Measurements from ENCODE around the gene TRIP13. TPM values are rescaled to one million over a fixed set of nuclear protein-coding genes. Genes with fewer than 3 reads are reported as not detected.
A peak's percentile ranks its signal among the peaks of the same experiment; 100 is the strongest.

TRIP13 gene
- total and polyA plus RNA-seq, 9 of the 15 experiments (the other 6 are each of a cell fraction or from before 2014, with no cell fraction given) = 24.1 to 116 (median 53.2) TPM

DNA sequence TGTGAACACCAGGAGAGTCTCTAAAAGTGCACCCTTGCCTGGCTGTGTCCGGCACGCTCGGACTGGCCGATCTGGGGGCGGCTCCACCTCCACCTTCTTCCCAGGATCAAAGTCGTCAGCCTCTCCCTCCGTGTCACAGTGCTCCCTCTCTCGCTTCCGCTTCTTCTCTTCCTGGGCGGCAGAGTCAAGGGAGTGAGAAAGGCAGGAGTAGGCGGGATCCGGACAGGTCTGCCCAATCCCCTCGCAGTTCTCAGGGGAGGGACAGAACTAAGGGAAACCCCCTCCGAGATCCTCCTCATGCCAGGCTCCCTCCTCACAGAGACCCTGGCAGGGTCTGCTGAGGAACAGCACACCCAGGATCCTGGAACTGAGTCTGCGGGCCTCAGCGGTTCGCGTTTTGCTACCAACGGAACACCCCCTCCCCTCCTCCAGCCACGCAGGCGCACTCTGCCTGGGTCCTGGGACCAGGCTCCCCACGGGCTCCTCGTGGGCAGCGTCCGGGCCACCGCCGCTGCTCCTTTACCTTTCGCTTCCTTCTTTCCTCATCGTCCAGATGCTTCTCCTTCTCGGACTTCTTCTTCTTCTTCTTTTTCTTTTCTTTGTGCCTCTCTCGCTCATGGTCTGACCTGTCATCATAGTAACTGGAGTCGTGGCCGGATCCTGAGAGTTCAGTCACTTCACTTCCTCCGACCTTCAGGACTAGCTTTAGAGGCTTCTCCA, 1.4 kb upstream of the TRIP13 start (continued):
- TF ChIP-seq PPARD (CRISPR knock-in tag; IDR thresholded peaks at IDR 0.05) (no peak), HLTF (IDR thresholded peaks at IDR 0.05) (peak; percentile 63; the same call in 1 of the 2 replicates), TRIM24 (IDR thresholded peaks at IDR 0.05) (no peak), ZEB2 (IDR thresholded peaks at IDR 0.05) (no peak), CBFA2T3 (IDR thresholded peaks at IDR 0.05) (no peak), RBM14 (IDR thresholded peaks at IDR 0.05; ENCODE audit: borderline replicate concordance, insufficient read depth, low read depth, low read length) (no peak), SRSF1 (IDR thresholded peaks at IDR 0.05; ENCODE audit: low read depth, low read length) (no peak), ZFPM2 (CRISPR knock-in tag; IDR thresholded peaks at IDR 0.05) (no peak), SAFB2 (IDR thresholded peaks at IDR 0.05; ENCODE audit: borderline replicate concordance, low read depth, low read length, severe bottlenecking) (no peak), TOE1 (IDR thresholded peaks at IDR 0.05; ENCODE audit: borderline replicate concordance) (no peak), TOE1 (CRISPR knock-in tag; IDR thresholded peaks at IDR 0.05; ENCODE audit: borderline replicate concordance, low read depth) (no peak), CXXC5 (CRISPR knock-in tag; IDR thresholded peaks at IDR 0.05) (0 out of 2 replicates have a peak, but pooled peaks have one; percentile 25), PHF20 (IDR thresholded peaks at IDR 0.05; ENCODE audit: partially characterized antibody) (no peak), FOXK2 (conservative IDR thresholded peaks at IDR 0.05 in 1 of 2, IDR thresholded peaks at IDR 0.05 in 1 of 2; ENCODE audit: low read depth in 2 of 2) (no peak), ZBTB1 (CRISPR knock-in tag; IDR thresholded peaks at IDR 0.05; ENCODE audit: borderline replicate concordance, low read depth) (peak; percentile 51; the same call in 1 of the 2 replicates), NBN (IDR thresholded peaks at IDR 0.05; ENCODE audit: low read depth) (no peak), ZNF232 (CRISPR knock-in tag; IDR thresholded peaks at IDR 0.05) (no peak)
- TF ChIP-seq, protein P1, sequence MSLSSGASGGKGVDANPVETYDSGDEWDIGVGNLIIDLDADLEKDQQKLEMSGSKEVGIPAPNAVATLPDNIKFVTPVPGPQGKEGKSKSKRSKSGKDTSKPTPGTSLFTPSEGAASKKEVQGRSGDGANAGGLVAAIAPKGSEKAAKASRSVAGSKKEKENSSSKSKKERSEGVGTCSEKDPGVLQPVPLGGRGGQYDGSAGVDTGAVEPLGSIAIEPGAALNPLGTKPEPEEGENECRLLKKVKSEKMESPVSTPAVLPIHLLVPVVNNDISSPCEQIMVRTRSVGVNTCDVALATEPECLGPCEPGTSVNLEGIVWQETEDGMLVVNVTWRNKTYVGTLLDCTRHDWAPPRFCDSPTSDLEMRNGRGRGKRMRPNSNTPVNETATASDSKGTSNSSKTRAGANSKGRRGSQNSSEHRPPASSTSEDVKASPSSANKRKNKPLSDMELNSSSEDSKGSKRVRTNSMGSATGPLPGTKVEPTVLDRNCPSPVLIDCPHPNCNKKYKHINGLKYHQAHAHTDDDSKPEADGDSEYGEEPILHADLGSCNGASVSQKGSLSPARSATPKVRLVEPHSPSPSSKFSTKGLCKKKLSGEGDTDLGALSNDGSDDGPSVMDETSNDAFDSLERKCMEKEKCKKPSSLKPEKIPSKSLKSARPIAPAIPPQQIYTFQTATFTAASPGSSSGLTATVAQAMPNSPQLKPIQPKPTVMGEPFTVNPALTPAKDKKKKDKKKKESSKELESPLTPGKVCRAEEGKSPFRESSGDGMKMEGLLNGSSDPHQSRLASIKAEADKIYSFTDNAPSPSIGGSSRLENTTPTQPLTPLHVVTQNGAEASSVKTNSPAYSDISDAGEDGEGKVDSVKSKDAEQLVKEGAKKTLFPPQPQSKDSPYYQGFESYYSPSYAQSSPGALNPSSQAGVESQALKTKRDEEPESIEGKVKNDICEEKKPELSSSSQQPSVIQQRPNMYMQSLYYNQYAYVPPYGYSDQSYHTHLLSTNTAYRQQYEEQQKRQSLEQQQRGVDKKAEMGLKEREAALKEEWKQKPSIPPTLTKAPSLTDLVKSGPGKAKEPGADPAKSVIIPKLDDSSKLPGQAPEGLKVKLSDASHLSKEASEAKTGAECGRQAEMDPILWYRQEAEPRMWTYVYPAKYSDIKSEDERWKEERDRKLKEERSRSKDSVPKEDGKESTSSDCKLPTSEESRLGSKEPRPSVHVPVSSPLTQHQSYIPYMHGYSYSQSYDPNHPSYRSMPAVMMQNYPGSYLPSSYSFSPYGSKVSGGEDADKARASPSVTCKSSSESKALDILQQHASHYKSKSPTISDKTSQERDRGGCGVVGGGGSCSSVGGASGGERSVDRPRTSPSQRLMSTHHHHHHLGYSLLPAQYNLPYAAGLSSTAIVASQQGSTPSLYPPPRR (CRISPR knock-in tag; IDR thresholded peaks at IDR 0.05; ENCODE audit: borderline replicate concordance) = no peak
- TF ChIP-seq, protein P2, sequence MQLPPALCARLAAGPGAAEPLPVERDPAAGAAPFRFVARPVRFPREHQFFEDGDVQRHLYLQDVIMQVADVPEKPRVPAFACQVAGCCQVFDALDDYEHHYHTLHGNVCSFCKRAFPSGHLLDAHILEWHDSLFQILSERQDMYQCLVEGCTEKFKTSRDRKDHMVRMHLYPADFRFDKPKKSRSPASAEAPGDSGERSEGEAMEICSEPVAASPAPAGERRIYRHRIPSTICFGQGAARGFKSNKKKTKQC (CRISPR knock-in tag; IDR thresholded peaks at IDR 0.05) = no peak
- TF ChIP-seq, protein P3, sequence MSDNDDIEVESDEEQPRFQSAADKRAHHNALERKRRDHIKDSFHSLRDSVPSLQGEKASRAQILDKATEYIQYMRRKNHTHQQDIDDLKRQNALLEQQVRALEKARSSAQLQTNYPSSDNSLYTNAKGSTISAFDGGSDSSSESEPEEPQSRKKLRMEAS (CRISPR knock-in tag; IDR thresholded peaks at IDR 0.05) = peak; percentile 37
- TF ChIP-seq, protein P4, sequence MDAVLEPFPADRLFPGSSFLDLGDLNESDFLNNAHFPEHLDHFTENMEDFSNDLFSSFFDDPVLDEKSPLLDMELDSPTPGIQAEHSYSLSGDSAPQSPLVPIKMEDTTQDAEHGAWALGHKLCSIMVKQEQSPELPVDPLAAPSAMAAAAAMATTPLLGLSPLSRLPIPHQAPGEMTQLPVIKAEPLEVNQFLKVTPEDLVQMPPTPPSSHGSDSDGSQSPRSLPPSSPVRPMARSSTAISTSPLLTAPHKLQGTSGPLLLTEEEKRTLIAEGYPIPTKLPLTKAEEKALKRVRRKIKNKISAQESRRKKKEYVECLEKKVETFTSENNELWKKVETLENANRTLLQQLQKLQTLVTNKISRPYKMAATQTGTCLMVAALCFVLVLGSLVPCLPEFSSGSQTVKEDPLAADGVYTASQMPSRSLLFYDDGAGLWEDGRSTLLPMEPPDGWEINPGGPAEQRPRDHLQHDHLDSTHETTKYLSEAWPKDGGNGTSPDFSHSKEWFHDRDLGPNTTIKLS (IDR thresholded peaks at IDR 0.05; ENCODE audit: borderline replicate concordance, low read depth) = no peak

Data from K562 (cell line).